ENCODE data around the gene MAPK13.

DNA sequence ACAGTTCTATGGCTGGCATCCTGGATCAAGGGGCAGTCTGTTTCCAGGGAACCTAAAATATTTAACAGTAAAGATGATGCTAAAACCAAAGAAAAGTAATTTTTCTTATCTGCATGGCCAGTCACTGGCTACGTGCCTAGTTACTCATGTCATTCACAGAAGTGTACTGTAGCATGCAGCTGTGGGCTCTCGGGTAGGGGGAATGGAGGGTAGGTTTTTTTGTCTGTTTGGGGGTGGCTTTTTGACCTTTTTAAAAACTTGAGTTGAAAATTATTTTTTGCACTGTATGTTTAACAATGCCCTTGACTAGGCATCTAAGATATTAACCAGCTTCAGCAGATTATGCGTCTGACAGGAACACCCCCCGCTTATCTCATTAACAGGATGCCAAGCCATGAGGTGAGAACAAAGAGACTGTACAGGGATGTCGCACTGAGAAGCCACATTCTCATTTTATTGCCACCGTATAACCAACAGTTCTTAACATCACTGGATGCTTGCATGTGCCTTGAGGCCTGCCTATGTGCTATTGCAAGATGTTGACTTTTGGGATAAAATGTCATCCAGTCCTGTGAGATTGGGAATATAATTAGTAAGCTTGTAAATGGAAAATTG is 30.3 kb upstream of the MAPK13 start:
- no peak for TF ChIP-seq CTCF (IDR thresholded peaks at IDR 0.05; ENCODE audit: insufficient read depth, low read depth, low read length)
- TF ChIP-seq EZH2 (IDR thresholded peaks at IDR 0.05; ENCODE audit: insufficient read depth, low read length) = no peak
